Left renal pelvis (tissue), 4 donors: Measurements from ENCODE around the gene ZNF627. TPM values are rescaled to one million over a fixed set of nuclear protein-coding genes. Genes with fewer than 3 reads are reported as not detected.
A peak's percentile ranks its signal among the peaks of the same experiment; 100 is the strongest.
"Not testable (repeated sequence)": the region's sequence is repeated elsewhere in the genome, so short reads cannot be mapped to it uniquely, and the experiment has no call there.

Experiments used
- DNase-seq, 4 donors: peaks; one replicate each; pipeline ENCODE4 v3.0.0-alpha.2; 2013; ENCODE audit warnings: low read depth in 4 of 4, low spot score in 3 of 4
- polyA plus RNA-seq, 4 donors: library from polyadenylated mRNA; unstranded; fragments of 120-200 nt; gene quantifications; one replicate each; pipeline ENCODE4 v1.2.1, GENCODE V29; 2013; ENCODE audit not compliant: insufficient read length in 4 of 4

The ZNF627 gene
- polyA plus RNA-seq, 4 donors = 33.0 to 50.7 (median 42.9) TPM

- DNase-seq = not testable (repeated sequence)
These were observed 23.5 kb upstream of the ZNF627 start for GRCh38 chr19:11573763-11574162.

- DNase-seq = no peak
These were observed 22.6 kb upstream of the ZNF627 start for GRCh38 chr19:11574689-11575088.

- DNase-seq = no peak
These were observed 21.1 kb upstream of the ZNF627 start for GRCh38 chr19:11576227-11576626.

GRCh38 chr19:11577451-11578257, 19.6 kb upstream of the ZNF627 start, which contains the start of gene ACP5:
Gene ACP5 (minus strand): TSS chr19:11577645. CDS start chr19:11577317, 328 bp downstream.
- no peak for DNase-seq

DNA sequence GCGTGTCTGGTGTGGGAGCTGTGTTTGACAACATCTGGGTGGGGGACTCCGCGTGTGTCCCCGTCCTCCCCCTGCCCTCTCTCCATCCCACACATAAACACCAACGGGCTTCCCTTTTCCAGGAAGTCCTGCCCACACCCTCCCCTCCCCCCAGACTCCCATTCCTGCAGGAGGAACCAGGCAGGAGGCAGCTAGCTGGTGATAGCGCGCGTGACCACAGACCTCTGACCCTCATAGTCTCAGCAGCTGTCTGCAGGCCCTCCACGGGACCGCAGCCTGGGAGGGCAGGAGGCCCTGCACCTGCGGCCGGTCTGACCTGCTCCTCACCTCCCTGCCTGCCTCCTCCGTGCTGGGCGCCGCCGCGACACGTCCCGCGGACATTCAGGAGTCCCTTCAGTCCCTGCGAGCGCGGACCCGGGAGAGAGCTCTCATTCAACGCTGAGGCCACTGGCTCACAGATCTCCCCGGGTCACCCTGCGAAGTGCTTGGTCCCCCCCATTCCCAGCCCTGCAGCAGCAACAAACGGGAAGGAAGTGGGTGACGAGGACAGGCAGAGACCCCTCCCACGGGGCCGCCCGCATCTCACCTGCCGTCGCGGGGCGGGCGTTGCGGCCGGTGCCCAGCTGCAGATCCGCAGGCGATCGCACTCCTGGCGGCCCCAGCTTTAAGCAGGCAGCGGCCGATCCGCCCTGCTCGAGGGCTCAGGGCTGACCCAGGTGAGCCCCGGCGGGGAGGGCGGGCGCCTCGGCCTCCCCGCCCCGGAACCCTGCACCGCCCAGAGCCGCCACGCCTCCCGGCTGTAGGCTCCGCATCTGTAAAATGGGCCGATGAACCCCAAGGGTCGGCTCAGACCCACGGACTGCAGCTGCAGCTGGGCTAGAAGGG, 18.8 kb upstream of the ZNF627 start:
- peak in 2 of 4 donors; percentile 22 to 31 for DNase-seq

DNA sequence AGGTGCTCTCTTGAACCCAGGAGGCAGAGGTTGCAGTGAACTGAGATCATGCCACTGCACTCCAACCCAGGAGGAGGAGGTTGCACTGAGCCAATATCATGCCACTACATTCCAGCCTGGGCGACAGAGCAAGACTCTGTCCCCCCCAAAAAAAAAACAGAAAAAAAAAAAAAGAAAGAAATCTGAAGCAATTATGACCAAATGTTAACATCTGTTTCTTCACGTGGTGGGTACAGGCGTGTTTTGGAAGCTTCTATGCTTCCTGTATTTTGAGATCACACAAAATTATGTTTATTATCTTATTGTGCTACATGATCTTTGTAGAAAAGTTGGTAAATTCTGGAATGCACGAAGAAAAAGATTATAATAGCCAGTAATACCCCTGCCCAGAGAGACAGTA, 17.2 kb upstream of the ZNF627 start:
- DNase-seq = no peak

DNA sequence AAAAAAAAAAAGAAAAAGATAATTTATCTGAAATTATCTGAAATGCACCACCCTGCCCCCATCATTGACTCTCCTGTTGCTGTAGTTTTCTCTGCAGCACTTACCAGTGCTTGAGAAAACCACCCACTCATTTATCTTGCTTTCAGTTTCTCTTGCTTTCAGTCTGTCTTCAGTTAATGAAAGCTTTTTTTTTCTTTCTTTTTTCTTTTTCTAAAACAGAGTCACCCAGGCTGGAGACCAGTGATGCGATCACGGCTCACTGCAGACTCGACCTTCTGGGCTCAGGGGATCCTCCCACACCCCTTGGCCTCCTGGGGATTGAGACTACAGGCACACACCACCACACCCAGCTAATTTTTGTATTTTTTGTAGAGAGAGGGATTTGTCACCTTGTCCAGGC, 15.5 kb upstream of the ZNF627 start:
- DNase-seq = no peak

DNA sequence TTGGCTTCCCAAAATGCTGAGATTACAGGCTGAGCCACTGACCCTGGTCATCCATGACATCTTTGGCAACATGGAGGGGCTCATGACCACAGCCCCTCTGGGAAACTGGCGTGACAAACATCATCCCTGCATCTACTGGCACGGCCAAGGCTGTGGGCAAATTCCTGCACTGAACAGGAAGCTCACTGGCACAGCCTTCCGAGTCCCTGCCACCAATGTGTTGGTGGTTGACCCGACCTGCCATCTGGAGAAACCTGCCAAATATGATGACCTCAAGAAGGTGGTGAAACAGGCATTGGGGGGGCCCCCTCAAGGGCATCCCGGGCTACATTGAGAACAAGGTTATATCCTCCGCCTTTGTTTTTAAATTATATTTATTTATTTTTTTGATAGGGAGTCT, 11.0 kb upstream of the ZNF627 start:
- no peak for DNase-seq

GRCh38 chr19:11587302-11587974, 9.8 kb upstream of the ZNF627 start:
- DNase-seq = peak in 1 of 4 donors; percentile 26

DNA sequence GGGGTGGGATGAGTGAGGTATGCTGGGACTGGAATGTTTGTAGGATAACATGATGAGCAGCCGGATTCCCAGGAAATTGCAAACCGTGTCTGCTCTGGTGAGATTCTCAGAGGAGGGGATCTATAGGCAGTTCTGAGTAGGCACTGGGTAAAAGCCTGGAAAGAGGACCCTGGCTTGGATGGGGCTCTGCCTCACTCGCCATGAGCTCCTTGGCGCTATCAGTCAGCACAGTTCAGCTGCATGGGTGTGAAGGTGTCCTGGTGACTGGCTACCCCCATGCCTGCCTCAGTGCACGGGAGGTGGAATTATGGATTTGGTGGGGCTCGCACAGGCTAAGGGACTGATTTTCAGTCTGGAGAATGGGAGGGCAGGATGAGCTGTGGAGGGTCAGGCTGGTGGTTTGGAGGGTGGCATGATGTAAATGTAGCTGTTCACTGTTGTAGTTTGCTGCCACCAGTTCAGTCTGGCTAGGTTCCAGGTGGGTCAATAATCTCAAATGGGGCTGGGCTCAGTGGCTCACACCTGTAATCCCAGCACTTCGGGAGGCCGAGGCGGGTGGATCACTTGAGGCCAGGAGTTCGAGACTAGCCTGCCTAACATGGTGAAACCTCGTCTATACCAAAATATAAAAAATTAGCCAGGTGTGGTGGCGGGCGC, 9.2 kb upstream of the ZNF627 start:
- no peak for DNase-seq

DNA sequence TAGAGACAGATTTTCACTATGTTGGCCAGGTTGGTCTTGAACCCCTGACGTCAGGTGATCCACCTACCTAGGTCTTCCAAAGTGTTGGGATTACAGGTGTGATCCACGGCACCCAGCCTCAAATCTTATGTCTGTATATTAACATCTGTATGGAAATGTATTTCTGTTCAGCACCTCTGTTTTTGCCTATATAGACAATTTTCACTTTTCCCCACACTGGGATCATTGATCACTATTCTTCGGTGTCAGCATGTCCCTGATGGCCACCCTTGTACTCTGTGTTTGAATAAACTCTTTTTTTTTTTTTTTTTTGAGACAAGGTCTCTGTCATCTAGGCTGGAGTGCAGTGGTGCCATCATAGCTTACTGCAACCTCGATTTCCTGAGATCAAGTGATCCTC, 3.2 kb upstream of the ZNF627 start:
- no peak for DNase-seq

GRCh38 chr19:11596156-11596555, 1.1 kb upstream of the ZNF627 start:
- no peak for DNase-seq

- peak in 1 of 4 donors; percentile 3 for DNase-seq
These were observed 810 bp downstream of the ZNF627 start for GRCh38 chr19:11598103-11598483.

GRCh38 chr19:11598746-11599145, 1.5 kb downstream of the ZNF627 start:
- DNase-seq = no peak

- not testable (repeated sequence) for DNase-seq
These were observed 2.4 kb downstream of the ZNF627 start for GRCh38 chr19:11599704-11600103.

GRCh38 chr19:11606484-11606883, 9.2 kb downstream of the ZNF627 start:
- no peak for DNase-seq

DNA sequence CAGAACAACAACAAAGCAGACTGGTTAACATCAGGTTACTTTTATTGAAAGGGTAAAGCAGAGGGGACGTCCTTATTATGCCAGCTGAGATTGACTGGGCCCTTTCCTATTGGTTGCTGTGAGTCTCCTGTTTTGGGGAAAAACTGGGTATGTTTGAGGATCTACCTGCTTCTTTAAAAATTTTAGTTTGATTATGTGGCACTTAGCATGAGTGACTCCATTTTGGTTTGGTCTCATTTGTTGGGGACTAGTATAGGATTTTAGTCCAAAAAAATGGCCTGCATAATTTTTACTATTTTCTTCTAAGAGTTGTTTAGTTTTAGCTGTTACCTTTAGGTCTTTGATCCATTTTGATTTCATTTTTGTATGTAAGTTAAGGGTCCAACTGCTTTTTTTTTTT, 14.4 kb downstream of the ZNF627 start:
- no peak for DNase-seq

DNA sequence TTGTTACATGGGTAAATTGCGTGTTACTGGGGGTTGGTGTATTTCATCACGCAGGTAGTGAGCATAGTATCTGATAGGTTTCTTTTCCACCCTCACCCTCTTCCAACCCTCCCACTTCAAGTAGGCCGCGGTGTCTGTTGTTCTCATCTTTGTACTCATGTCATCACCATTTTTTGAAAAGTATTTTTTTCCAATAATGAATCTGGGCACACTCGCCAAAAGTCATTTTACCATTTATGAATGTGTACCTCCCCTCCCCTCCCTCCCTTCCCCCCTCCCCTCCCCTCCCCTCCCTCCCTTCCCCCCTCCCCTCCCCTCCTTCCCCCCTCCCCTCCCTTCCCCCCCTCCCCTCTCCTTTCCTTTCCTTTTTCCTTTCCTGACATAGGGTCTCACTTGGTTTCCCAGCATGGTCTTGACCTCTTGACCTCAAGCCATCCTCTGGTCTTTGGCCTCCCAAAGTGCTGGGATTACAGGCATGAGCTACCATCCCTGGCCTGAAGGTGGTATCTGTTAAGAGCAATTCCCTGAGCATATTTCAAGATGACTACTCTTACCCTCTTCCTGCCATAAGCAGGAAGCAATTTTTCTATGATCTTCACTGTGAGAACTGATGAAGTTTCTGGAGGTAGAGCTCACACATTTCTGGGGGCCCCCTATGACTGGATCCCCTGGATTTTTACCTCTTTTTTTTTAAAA, 15.7 kb downstream of the ZNF627 start:
- DNase-seq = no peak

DNA sequence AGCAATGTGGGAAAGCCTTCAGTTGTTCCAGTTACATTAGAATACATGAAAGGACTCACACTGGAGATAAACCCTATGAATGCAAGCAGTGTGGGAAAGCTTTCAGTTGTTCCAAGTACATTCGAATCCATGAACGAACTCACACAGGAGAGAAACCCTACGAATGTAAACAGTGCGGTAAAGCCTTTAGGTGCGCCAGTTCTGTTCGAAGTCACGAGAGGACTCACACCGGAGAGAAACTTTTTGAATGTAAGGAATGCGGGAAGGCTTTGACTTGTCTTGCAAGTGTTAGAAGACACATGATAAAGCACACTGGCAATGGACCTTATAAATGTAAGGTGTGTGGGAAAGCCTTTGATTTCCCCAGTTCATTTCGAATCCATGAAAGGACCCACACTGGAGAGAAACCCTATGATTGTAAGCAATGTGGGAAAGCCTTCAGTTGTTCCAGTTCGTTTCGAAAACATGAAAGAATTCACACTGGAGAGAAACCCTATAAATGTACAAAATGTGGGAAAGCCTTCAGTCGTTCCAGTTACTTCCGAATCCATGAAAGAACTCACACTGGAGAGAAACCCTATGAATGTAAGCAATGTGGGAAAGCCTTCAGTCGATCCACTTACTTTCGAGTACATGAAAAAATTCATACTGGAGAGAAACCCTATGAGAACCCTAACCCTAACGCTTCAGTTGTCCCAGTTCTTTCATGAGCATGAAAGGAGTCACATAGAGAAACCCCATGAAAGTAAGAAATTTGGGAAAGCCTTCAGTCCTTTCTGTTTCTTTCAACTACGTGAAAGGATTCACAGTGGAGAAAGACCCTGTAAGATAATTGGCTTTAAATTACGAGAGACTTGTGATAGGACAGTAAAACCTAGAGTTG, 20.1 kb downstream of the ZNF627 start:
- DNase-seq = no peak
